ENCODE results near the gene NDOR1. TPM values are rescaled to one million over a fixed set of nuclear protein-coding genes. Genes with fewer than 3 reads are reported as not detected.

The NDOR1 gene
- total and polyA plus RNA-seq, 2 donors (not counting 3 experiments of a cell fraction or from before 2014, with no cell fraction given), result 13.5 to 26.7 TPM

DNA sequence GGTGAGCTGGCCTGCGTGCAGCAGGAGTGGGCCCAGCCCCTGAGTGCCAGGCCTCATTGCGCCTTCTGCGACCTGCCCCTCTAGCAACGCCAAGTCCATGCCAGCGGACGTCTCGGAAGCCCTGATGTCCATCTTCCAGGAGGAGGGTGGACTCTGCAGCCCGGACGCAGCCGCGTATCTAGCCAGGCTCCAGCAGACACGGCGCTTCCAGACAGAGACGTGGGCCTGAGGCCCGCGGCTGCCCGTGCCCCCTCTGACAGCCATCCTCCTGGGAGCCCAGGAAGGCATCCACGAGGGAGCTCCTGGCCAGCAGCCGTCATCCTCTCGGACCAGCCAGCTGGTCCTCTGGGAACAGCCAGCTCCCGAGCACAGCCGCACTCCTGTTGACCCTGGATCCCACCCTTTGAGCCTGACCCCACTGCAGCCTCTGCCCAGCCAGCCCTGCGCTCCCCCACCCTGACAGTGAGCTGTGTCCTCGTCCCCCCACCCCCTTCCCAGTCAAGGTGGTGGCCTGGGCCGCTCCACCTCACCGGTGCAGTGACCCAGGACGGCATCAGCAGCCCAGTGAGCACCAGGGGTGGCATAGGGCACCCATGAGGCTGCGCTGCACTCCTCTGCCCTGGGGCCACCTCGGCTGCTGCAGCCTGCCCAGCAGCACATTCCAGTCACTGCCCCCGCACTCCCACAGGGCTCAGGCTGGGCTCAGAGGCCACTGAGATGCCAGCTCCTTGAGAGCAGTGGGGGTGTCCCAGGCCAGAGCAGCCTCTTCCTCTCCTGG lies 10.9 kb downstream of the NDOR1 start:
- no peak overlapping the region for H3K27ac ChIP-seq (ENCODE audit: insufficient read depth, low read depth, low read length)
- CTCF ChIA-PET, result interaction anchor here (0.9 kb wide), 1 partner anchor 11 kb away, joined by 3 read pairs; the partner anchor contains the start of gene RNF224
- no peaks in the 10 kb centered on the region for H3K27me3 ChIP-seq (ENCODE audit: control insufficient read depth in 2 of 2, insufficient read depth in 2 of 2, low read length in 2 of 2)
- no peak overlapping the region for H2AFZ ChIP-seq (ENCODE audit: low read depth, low read length)
- H3K9me3 ChIP-seq (replicated peaks; ENCODE audit: control insufficient read depth, insufficient read depth, low read length), result no peaks in the 10 kb centered on the region
- DNase-seq (ENCODE audit: low read depth, low spot score) (no peak), FAIRE-seq (no peak)
- peaks cover 6% of the 10 kb centered on the region for H3K4me1 ChIP-seq (ENCODE audit: control insufficient read depth, extremely low read depth, insufficient read depth, low read length)
- no peak overlapping the region for H3K4me2 ChIP-seq (ENCODE audit: insufficient read depth, low read length)
- intact Hi-C loops (cut with micrococcal nuclease), result no loop called here
- BruUV-seq (replicated peaks), result no TSS peak
- H3K4me3 ChIP-seq (replicated peaks in 1 of 3; ENCODE audit: insufficient read depth in 1 of 3, low read depth in 1 of 3, low read length in 3 of 3), result no peak overlapping the region
- TF ChIP-seq GATA2 (IDR thresholded peaks at IDR 0.05; ENCODE audit: insufficient read depth, insufficient read length, low read depth, low read length) (no peak), FOS (IDR thresholded peaks at IDR 0.05; ENCODE audit: borderline replicate concordance, insufficient read depth, low read length) (no peak), JUN (IDR thresholded peaks at IDR 0.05; ENCODE audit: borderline replicate concordance, insufficient read depth, insufficient read length, low read depth) (no peak), POLR2A (IDR thresholded peaks at IDR 0.05; ENCODE audit: low read depth, low read length) (no peak), EZH2 (IDR thresholded peaks at IDR 0.05; ENCODE audit: borderline replicate concordance, low read depth, low read length, severe bottlenecking) (no peak), MYC (IDR thresholded peaks at IDR 0.05; ENCODE audit: low read depth, low read length) (no peak), POLR2AphosphoS5 (IDR thresholded peaks at IDR 0.05; ENCODE audit: insufficient read depth, low read depth, low read length) (no peak)
- TF ChIP-seq, protein P1, sequence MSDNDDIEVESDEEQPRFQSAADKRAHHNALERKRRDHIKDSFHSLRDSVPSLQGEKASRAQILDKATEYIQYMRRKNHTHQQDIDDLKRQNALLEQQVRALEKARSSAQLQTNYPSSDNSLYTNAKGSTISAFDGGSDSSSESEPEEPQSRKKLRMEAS (IDR thresholded peaks at IDR 0.05; ENCODE audit: insufficient read depth, insufficient read length), result no peak
- TF ChIP-seq, protein P2, sequence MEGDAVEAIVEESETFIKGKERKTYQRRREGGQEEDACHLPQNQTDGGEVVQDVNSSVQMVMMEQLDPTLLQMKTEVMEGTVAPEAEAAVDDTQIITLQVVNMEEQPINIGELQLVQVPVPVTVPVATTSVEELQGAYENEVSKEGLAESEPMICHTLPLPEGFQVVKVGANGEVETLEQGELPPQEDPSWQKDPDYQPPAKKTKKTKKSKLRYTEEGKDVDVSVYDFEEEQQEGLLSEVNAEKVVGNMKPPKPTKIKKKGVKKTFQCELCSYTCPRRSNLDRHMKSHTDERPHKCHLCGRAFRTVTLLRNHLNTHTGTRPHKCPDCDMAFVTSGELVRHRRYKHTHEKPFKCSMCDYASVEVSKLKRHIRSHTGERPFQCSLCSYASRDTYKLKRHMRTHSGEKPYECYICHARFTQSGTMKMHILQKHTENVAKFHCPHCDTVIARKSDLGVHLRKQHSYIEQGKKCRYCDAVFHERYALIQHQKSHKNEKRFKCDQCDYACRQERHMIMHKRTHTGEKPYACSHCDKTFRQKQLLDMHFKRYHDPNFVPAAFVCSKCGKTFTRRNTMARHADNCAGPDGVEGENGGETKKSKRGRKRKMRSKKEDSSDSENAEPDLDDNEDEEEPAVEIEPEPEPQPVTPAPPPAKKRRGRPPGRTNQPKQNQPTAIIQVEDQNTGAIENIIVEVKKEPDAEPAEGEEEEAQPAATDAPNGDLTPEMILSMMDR (IDR thresholded peaks at IDR 0.05; ENCODE audit: extremely low read depth in 1 of 2, insufficient read depth in 1 of 2, low read depth in 1 of 2, low read length in 2 of 2), result no peak
- no peaks in the 10 kb centered on the region for H3K79me2 ChIP-seq (ENCODE audit: control insufficient read depth, insufficient read depth, low read length)
- no peaks in the 10 kb centered on the region for H4K20me1 ChIP-seq (replicated peaks; ENCODE audit: control insufficient read depth, extremely low read depth, insufficient read depth, low read length)
- no peak overlapping the region for H3K9ac ChIP-seq (replicated peaks; ENCODE audit: extremely low read depth, insufficient read depth, low read length)
- no peaks in the 10 kb centered on the region for H3K9me1 ChIP-seq (replicated peaks; ENCODE audit: control insufficient read depth, extremely low read depth, insufficient read depth, low read length)
- POLR2A ChIA-PET, result no interaction called here
- dilution Hi-C loops (cut with MboI; ENCODE audit: extremely low pct_ligation_motif_present, low sequenced_read_pairs), result no loop called here
- H3K36me3 ChIP-seq (ENCODE audit: control insufficient read depth in 2 of 2, extremely low read depth in 1 of 2, insufficient read depth in 2 of 2, low read length in 2 of 2), result peaks cover 0 to 4% of the 10 kb centered on the region in 2 experiments

All from endothelial cell of umbilical vein (primary cell).